Gastroesophageal sphincter (tissue), 3 donors: ENCODE data around the gene ATP6V0C.

ENCODE experiments used
- CTCF ChIP-seq, 4 experiments: fragments of 200-600 bp in 2 of 4; fragments of 450-650 bp in 2 of 4; sonication (generic) in 1 of 4; IDR thresholded peaks; one replicate each; pipeline ENCODE4 v1.5.1; 2017 to 2019; ENCODE audit warnings: antibody characterized with exemption in 4 of 4, mild to moderate bottlenecking in 2 of 4, moderate library complexity in 2 of 4
- EP300 ChIP-seq: sonication (generic); formaldehyde crosslinking; IDR thresholded peaks from one replicate; pipeline ENCODE4 v1.6.1; 2017; ENCODE audit warnings: antibody characterized with exemption, mild to moderate bottlenecking
- POLR2A ChIP-seq, 2 donors: fragments of 450-650 bp; IDR thresholded peaks; one replicate each; pipeline ENCODE4 v1.6.1; 2017; ENCODE audit warnings: antibody characterized with exemption in 2 of 2, mild to moderate bottlenecking in 2 of 2, moderate library complexity in 1 of 2
- POLR2AphosphoS5 ChIP-seq: sonication (generic); formaldehyde crosslinking; IDR thresholded peaks from one replicate; pipeline ENCODE4 v1.6.1; 2017; ENCODE audit warnings: antibody characterized with exemption

DNA sequence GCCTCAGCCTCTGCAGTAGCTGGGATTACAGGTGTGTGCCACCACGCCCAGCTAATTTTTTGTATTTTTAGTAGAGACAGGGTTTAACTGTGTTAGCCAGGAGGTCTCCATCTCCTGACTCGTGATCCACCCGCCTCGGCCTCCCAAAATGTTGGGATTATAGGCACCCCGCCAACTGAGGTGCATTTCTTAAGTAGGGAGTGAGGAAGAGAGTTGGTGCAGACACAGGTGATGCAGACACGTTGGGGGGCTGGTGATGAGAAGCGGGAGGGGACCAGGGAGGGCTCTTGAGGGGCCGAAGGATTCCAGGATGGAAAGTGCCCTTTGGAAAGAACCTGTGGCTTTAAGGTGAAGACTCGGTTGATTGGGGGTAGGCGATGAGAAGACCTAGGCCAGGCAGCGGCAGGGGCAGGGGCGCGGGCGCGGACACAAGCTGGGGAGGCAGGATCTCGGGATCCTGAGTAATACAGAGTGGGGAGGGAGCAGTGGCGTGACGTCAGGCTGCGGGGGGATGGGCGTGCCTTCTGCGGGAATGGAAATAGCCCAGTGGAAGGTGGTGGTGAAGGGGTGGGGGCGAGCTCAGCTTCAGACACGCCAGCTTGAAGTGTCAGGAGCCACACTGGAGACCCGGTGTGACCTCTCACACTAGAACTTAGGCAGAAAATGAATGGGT, 2.5 kb upstream of the ATP6V0C start:
- TF ChIP-seq POLR2AphosphoS5 (peak; percentile 22), CTCF (IDR thresholded peaks at IDR 0.05) (no peak), POLR2A (IDR thresholded peaks at IDR 0.05) (no peak), EP300 (no peak)
